GM19238 (cell line): ENCODE data around the gene PRLR.

ENCODE experiments used
- DNase-seq: peaks from one replicate; pipeline ENCODE4 v3.0.0; 2011; ENCODE audit warnings: low spot score; ENCODE audit not compliant: insufficient read length

Gene PRLR

GRCh38 chr5:35089334-35090314 lies 140.7 kb downstream of the PRLR start:
- peak; percentile 23 for DNase-seq

- no peak for DNase-seq
Observed at GRCh38 chr5:35087991-35088390, 142.3 kb downstream of the PRLR start.

GRCh38 chr5:35083150-35083549 lies 147.1 kb downstream of the PRLR start:
- DNase-seq: no peak

- no peak for DNase-seq
Observed at GRCh38 chr5:35082530-35082929, 147.8 kb downstream of the PRLR start.

GRCh38 chr5:35081134-35081533 lies 149.2 kb downstream of the PRLR start:
- no peak for DNase-seq

GRCh38 chr5:35073160-35073559 lies 157.1 kb downstream of the PRLR start:
- no peak for DNase-seq

- no peak for DNase-seq
Observed at GRCh38 chr5:35069188-35069587, 161.1 kb downstream of the PRLR start.

- DNase-seq: no peak
Observed at GRCh38 chr5:35067985-35068384, 162.3 kb downstream of the PRLR start.

- no peak for DNase-seq
Observed at GRCh38 chr5:35066260-35066795, 164.0 kb downstream of the PRLR start.

GRCh38 chr5:35063414-35063813 lies 166.9 kb downstream of the PRLR start:
- DNase-seq: no peak

GRCh38 chr5:35061211-35061770 lies 169.0 kb downstream of the PRLR start:
- no peak for DNase-seq

- no peak for DNase-seq
Observed at GRCh38 chr5:35060236-35060635, 170.1 kb downstream of the PRLR start.

- DNase-seq: no peak
Observed at GRCh38 chr5:35059251-35059650, 171.0 kb downstream of the PRLR start.

GRCh38 chr5:35058374-35058788 lies 171.9 kb downstream of the PRLR start:
- DNase-seq: peak; percentile 9

- no peak for DNase-seq
Observed at GRCh38 chr5:35056686-35057085, 173.6 kb downstream of the PRLR start.

GRCh38 chr5:35052838-35053237 lies 177.4 kb downstream of the PRLR start:
- DNase-seq: no peak

- DNase-seq: no peak
Observed at GRCh38 chr5:35050541-35051126, 179.7 kb downstream of the PRLR start.

GRCh38 chr5:35048910-35049309 lies 181.4 kb downstream of the PRLR start:
- DNase-seq: no peak

- DNase-seq: no peak
Observed at GRCh38 chr5:35047785-35048404, 182.4 kb downstream of the PRLR start, which contains the start of gene AGXT2. Gene AGXT2, minus strand, starts transcription at chr5:35047949. Its CDS starts 57 bp downstream, at chr5:35047892.

- no peak for DNase-seq
Observed at GRCh38 chr5:35046774-35047173, 183.5 kb downstream of the PRLR start.

GRCh38 chr5:35045280-35045679 lies 185.0 kb downstream of the PRLR start:
- DNase-seq: no peak

- DNase-seq: no peak
Observed at GRCh38 chr5:35044649-35045048, 185.6 kb downstream of the PRLR start.
